OCI-LY3 (cell line): ENCODE data around the gene DDX10.

Experiments
- H2AFZ ChIP-seq: fragments of 200-600, 300-600 bp; shearing (Covaris generic); 2 replicates; pipeline ENCODE4 v1.6.0; 2014; ENCODE audit warnings: antibody characterized with exemption, low read depth, low read length
- H3K27ac ChIP-seq: fragments of 200-600, 300-600 bp; sonication (generic); 2 replicates; pipeline ENCODE4 v1.5.1; 2014; ENCODE audit warnings: mild to moderate bottlenecking, low read length, moderate library complexity, mixed read lengths
- H3K27me3 ChIP-seq: fragments of 200-600, 300-600 bp; sonication (generic); 2 replicates; pipeline ENCODE4 v1.6.1; 2014; ENCODE audit warnings: low read depth, low read length, mixed read lengths
- H3K36me3 ChIP-seq: fragments of 200-600, 300-600 bp; sonication (generic); replicated peaks from 2 replicates; pipeline ENCODE3; 2014; ENCODE audit warnings: low read depth, low read length, mixed read lengths
- H3K4me1 ChIP-seq: fragments of 300-600, 200-600 bp; sonication (generic); 2 replicates; pipeline ENCODE4 v1.6.1; 2014; ENCODE audit warnings: low read length, mixed read lengths
- H3K4me2 ChIP-seq: fragments of 200-600, 300-600 bp; sonication (generic); 2 replicates; pipeline ENCODE4 v1.6.1; 2014; ENCODE audit warnings: low read length, mixed read lengths
- H3K4me3 ChIP-seq: fragments of 300-600, 200-600 bp; sonication (generic); 2 replicates; pipeline ENCODE4 v1.5.1; 2014; ENCODE audit warnings: antibody characterized with exemption, mild to moderate bottlenecking, low read length, moderate library complexity
- H3K79me2 ChIP-seq: fragments of 300-600, 200-600 bp; shearing (Covaris generic); 2 replicates; pipeline ENCODE4 v1.6.1; 2014; ENCODE audit warnings: mild to moderate bottlenecking, low read length, mixed read lengths
- H3K9ac ChIP-seq: fragments of 300-600, 200-600 bp; shearing (Covaris generic); 2 replicates; pipeline ENCODE4 v1.6.0; 2014; ENCODE audit warnings: mild to moderate bottlenecking, low read length, moderate library complexity
- H3K9me3 ChIP-seq: fragments of 200-600, 300-600 bp; shearing (Covaris generic); 2 replicates; pipeline ENCODE4 v1.6.1; 2014; ENCODE audit warnings: low read length, mixed read lengths; ENCODE audit not compliant: insufficient read depth
- H4K20me1 ChIP-seq: fragments of 200-600, 300-600 bp; sonication (generic); 2 replicates; pipeline ENCODE4 v1.6.1; 2016; ENCODE audit warnings: low read length, mixed read lengths; ENCODE audit not compliant: insufficient read depth
- EZH2phosphoT487 ChIP-seq: fragments of 200-600 bp; shearing (Covaris generic); IDR thresholded peaks from 2 replicates; pipeline ENCODE4 v1.6.1; 2018; ENCODE audit warnings: antibody characterized with exemption, mixed run types, low read depth
- TF ChIP-seq, protein P1 (sequence below): fragments of 200-600, 300-600 bp; sonication (generic); IDR thresholded peaks from 2 replicates; pipeline ENCODE4 v1.5.1; 2014; ENCODE audit warnings: antibody characterized with exemption, low read length, low read depth

DDX10 gene

DNA sequence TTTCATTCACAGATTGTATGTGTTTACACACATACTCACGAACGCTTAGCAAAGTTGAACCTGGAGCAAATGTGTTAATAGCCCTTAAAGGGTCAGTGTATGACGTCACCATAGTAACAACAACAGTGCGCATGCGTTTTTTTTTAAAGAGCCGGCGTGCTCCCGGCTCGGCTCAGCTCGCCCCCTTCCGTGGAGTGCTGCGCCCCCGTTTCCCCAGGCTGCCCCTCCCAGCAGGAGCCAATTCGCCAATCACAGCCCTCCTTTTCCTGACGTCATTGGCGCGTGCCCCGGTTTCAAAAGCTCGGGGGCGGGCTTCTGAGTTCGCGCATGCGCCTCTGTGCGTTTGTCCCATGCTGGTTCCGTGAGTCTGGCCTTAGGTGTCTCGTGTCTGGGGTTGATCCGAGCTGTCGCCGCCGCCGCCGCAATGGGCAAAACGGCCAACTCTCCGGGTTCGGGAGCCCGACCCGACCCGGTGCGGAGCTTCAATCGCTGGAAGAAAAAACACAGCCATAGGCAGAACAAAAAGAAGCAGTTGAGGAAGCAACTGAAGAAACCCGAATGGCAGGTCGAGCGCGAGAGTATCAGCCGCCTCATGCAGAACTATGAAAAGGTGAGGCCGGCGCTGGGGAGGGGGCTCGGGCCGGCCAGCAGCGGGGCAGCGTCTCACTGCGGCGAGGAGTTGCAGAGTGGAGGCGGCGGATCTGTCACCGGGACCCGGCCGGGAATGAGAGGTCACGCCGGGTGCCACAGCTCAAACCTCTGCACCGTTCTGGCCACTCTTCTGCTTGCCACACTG, at the start of gene DDX10:
Gene DDX10 (plus strand): TSS at position 340 of the 796 bp plus-strand sequence. CDS start 85 bp downstream, at position 425.
- H3K79me2 ChIP-seq = peaks cover 51% of the 10 kb centered on the region

DNA sequence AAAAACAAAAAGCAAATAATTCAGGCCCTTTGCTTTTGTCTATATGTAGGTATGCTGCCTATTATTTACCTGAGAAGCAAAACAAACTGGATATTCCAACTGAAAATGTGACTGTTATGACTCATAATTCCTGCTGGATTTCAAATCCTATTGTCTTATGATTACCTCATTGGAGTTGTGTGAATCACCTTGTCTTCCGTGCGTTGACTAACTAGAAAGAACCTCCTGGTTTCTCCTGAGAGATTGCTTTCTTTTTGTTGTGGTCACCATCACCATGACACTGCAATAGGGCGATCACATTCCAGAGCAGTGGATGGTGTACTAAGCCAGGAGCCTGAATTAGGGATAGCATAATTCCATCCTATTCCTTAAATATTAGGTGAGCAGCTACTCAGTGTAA, 48.3 kb upstream of the DDX10 start:
- H3K4me3 ChIP-seq = no peak overlapping the region
- no peaks in the 10 kb centered on the region for H3K9me3 ChIP-seq
- no peaks in the 10 kb centered on the region for H4K20me1 ChIP-seq
- no peak for TF ChIP-seq EZH2phosphoT487
- TF ChIP-seq, protein P1, sequence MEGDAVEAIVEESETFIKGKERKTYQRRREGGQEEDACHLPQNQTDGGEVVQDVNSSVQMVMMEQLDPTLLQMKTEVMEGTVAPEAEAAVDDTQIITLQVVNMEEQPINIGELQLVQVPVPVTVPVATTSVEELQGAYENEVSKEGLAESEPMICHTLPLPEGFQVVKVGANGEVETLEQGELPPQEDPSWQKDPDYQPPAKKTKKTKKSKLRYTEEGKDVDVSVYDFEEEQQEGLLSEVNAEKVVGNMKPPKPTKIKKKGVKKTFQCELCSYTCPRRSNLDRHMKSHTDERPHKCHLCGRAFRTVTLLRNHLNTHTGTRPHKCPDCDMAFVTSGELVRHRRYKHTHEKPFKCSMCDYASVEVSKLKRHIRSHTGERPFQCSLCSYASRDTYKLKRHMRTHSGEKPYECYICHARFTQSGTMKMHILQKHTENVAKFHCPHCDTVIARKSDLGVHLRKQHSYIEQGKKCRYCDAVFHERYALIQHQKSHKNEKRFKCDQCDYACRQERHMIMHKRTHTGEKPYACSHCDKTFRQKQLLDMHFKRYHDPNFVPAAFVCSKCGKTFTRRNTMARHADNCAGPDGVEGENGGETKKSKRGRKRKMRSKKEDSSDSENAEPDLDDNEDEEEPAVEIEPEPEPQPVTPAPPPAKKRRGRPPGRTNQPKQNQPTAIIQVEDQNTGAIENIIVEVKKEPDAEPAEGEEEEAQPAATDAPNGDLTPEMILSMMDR = no peak
- no peak overlapping the region for H3K9ac ChIP-seq
- H3K4me1 ChIP-seq = peaks cover 15% of the 10 kb centered on the region
- H3K36me3 ChIP-seq = no peaks in the 10 kb centered on the region
- peaks cover 14% of the 10 kb centered on the region; the same call in 1 of the 2 replicates for H3K27me3 ChIP-seq
- no peak overlapping the region for H3K27ac ChIP-seq
- no peak overlapping the region for H3K4me2 ChIP-seq
- no peak overlapping the region for H2AFZ ChIP-seq
- H3K79me2 ChIP-seq = no peaks in the 10 kb centered on the region

More for the DNA sequence above, at the start of gene DDX10:
- H3K9me3 ChIP-seq = no peaks in the 10 kb centered on the region
- H3K9ac ChIP-seq = peak within 1 kb of the TSS; percentile 69
- peaks cover 32% of the 10 kb centered on the region for H3K4me1 ChIP-seq
- peak within 1 kb of the TSS; percentile 89 for H3K4me3 ChIP-seq
- TF ChIP-seq, protein P1 = peak; percentile 6; the same call in 1 of the 2 replicates
- no peak for TF ChIP-seq EZH2phosphoT487
- H3K27ac ChIP-seq = peak within 1 kb of the TSS; percentile 35
- H3K36me3 ChIP-seq = peaks cover 14% of the 10 kb centered on the region
- peak within 1 kb of the TSS; percentile 81 for H3K4me2 ChIP-seq
- no peaks in the 10 kb centered on the region for H3K27me3 ChIP-seq
- peak within 1 kb of the TSS; percentile 90 for H2AFZ ChIP-seq
- no peaks in the 10 kb centered on the region for H4K20me1 ChIP-seq

DNA sequence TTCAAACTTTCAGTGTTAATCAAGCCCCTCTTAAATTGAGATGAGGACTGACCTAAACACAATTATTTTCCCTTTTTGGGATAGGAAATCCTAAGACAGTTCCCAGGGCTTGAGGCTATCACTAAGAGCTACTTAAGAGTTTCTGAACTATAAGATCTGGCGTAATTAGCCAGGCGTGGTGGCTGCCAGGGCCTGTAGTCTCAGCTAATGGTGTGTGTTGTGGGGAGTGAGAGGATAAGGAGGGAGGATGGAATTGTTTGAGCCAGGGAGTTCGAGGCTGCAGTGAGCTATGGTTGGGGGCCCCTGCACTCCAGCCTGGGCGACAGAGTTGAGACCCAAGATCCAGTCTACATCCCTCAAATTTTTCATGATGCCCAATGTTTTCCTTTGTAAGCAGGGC, 47.8 kb upstream of the DDX10 start:
- no peaks in the 10 kb centered on the region for H4K20me1 ChIP-seq
- H3K4me1 ChIP-seq = peaks cover 20% of the 10 kb centered on the region
- no peaks in the 10 kb centered on the region for H3K79me2 ChIP-seq
- no peak overlapping the region for H3K4me3 ChIP-seq
- peaks cover 14% of the 10 kb centered on the region; the same call in 1 of the 2 replicates for H3K27me3 ChIP-seq
- H3K4me2 ChIP-seq = no peak overlapping the region
- H3K36me3 ChIP-seq = no peaks in the 10 kb centered on the region
- no peaks in the 10 kb centered on the region for H3K9me3 ChIP-seq
- no peak overlapping the region for H3K27ac ChIP-seq
- no peak overlapping the region for H2AFZ ChIP-seq
- H3K9ac ChIP-seq = no peak overlapping the region
- TF ChIP-seq, protein P1 = no peak
- no peak for TF ChIP-seq EZH2phosphoT487

DNA sequence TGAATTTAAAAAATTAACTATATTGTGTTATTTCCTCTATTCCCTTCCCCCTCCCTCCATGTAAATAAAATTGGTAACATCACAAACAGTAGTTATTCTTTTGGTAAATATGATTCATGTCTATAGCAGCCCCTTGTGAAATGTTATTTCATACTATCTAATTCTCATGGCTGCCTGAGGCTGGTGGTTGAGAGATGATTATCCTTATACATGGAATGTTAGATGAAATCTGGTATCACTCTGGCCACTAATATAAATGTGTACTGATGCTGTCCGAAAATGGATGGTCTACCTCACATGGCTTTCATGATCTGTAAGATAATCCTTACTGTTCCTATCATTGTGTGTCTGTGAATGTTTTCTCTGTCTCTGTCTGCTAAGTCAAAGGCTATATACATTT, 46.3 kb upstream of the DDX10 start:
- no peaks in the 10 kb centered on the region for H4K20me1 ChIP-seq
- H3K27ac ChIP-seq = no peak overlapping the region
- H3K4me1 ChIP-seq = peaks cover 26% of the 10 kb centered on the region
- H3K36me3 ChIP-seq = no peaks in the 10 kb centered on the region
- no peak overlapping the region for H2AFZ ChIP-seq
- H3K27me3 ChIP-seq = peaks cover 14% of the 10 kb centered on the region; the same call in 1 of the 2 replicates
- no peaks in the 10 kb centered on the region for H3K79me2 ChIP-seq
- no peak overlapping the region for H3K9ac ChIP-seq
- H3K4me2 ChIP-seq = no peak overlapping the region
- H3K9me3 ChIP-seq = no peaks in the 10 kb centered on the region
- no peak overlapping the region for H3K4me3 ChIP-seq
- TF ChIP-seq, protein P1 = no peak
- TF ChIP-seq EZH2phosphoT487 = no peak
